G401 (cell line): Measurements from ENCODE around the gene TMEM187. TPM values are rescaled to one million over a fixed set of nuclear protein-coding genes. Genes with fewer than 3 reads are reported as not detected.
A peak's percentile ranks its signal among the peaks of the same experiment; 100 is the strongest.
"Not testable (repeated sequence)": the region's sequence is repeated elsewhere in the genome, so short reads cannot be mapped to it uniquely, and the experiment has no call there.

Experiments
- DNase-seq: peaks from one replicate; pipeline ENCODE4 v3.0.0-alpha.2; 2015; ENCODE audit warnings: low spot score
- in situ Hi-C: cut with HindIII; loops from 2 replicates; pipeline ENCODE4 v1.10.0; 2016; ENCODE audit warnings: low sequenced_read_pairs, mixed read lengths
- total RNA-seq: library from RNA; depleted of rRNA; stranded (reverse); fragments of >200 nt; shearing (Covaris generic); gene quantifications from 2 replicates; pipeline ENCODE4 v1.2.3, GENCODE V29; 2014

TMEM187 gene
- total RNA-seq, 1 experiment from 2014 or later, result 7.4 TPM

DNA sequence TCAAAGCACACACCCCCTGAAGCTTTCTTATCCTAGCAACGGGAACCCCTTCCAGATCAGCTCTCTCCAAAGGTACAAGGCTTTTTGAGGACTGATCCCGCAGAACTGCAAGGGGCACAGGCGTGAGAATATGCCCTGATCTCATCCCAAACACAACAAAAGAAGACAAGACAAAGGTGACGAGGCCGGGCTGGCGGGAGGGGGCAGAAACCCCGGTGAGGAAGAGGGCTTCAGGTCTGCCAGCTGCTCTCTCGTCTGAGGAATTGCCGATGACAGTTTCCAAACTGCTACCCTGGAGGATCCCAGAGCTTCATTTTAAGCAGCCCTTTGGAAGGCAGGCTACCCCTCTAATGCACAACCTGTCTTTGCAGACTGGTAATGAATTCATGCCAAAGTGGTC is 4.3 kb upstream of the TMEM187 start:
- in situ Hi-C loops, result no loop called here
- no peak for DNase-seq

DNA sequence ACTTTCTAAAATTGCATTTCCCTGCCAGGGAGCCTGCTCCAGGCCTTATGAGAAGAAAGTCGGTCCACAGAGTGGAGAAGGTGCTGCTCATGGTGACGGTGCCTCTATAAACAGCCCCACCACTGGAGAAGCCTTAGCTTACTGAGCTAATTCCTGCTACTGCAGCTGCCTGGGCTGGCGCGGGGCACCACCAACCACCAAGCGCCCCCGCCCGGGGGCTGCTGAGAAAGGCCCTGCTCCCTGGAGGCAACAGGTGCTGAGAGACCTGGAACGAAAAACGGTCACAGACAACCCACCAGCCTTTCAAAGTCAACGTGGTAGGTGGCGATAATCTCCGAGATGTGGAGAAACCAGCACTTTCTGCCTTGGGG is 3.8 kb upstream of the TMEM187 start:
- in situ Hi-C loops, result no loop called here
- no peak for DNase-seq

DNA sequence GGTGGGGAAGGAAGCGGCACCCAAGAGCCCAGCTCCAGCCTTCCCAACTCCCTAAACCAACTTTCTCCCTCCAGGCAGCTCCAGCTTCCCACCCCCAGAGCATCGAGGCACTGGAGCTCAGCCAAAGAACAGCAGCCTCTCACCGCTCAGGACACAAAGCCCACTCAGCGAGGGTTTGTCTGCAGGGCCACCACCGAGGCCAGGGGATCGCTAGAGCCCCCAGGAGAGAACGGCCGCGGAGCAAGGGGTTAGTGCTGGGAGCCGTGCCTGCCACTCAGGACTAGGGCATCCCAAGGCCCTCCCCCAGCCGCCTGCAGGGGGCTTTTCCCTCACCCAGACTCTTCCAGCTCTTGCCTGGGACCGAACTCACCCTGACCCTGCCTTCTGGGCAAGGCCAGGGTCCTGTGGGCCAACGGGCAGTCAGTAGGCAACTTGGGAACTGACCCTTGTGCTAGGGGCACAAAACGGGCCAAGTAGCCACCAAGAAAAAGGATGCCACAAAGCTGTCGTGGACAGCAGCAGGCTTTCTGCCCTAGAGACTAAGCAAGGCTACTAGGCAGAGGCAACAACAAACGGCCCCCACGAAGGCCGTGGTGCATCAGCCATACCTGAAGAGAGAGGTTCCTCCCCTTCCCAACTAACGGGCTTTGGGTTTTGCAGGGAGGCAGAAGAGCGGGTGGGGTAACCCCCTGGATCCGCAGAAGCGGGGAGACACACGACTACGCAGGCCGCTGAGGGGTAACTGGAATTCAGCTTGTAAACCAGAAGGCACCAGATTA is 3.2 kb upstream of the TMEM187 start:
- in situ Hi-C loops, result no loop called here

DNA sequence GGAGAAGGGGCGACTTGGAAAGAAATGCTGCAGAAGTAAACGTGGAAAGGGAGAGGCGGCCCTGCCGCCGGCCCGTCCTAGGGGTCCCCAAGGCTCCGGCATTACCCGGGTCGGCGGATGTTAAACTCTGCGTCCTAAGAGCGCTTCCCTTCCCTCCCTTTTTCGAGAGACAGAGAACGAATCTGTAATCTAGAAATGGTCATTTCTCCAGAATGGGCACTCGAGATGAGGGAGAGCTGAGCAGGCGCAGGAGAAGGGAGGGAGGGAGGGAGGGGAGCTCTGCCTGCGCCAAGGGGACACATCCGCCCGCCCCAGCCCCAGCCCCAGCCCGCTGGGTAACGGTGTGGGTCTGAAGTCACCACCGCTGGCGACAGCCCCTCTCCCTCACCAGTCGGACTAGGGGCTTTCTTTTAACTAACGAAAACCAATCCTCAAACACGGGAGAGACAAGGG is 2.6 kb upstream of the TMEM187 start:
- in situ Hi-C loops, result no loop called here
- peak; percentile 75 for DNase-seq

More for the DNA sequence above, 3.2 kb upstream of the TMEM187 start:
- DNase-seq, result no peak

DNA sequence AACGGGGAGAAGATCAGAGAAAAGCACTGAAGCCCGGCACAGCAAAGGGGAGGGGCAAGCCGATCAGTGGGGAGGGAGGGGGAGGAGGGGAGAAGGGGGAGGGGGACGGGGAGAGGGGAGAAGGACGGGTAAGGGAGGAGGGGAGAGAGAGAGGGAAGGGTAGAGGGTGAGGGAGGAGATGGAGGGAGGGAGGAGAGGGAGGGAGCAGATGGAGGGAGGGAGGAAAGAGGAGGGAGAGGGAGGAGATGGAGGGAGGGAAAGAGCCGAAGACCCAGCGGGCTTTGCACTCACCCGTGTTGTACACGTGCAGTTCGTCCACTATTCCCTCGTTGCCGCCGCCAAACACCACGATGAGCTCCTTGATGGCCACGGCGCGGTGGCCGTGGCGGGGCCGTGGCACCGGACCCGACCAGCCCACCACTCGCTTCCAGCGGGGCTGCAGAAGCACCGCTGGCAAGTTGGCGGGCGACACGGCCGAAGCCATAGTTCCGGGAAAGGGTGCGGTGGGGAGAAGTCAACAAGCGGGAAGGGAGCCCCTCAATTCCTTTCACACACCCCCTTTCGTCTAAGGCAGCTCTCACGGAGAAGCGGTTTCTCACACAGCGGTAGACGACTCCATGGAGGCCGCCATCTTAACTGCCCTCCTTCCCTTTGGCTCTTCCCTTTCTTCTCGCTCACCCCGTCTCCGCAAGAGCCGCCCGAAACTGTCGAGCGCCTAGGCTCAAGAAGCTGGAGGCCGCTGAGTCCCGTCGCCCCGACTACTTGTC is 2.0 kb upstream of the TMEM187 start:
- DNase-seq, result peak; percentile 85
- in situ Hi-C loops, result no loop called here

DNA sequence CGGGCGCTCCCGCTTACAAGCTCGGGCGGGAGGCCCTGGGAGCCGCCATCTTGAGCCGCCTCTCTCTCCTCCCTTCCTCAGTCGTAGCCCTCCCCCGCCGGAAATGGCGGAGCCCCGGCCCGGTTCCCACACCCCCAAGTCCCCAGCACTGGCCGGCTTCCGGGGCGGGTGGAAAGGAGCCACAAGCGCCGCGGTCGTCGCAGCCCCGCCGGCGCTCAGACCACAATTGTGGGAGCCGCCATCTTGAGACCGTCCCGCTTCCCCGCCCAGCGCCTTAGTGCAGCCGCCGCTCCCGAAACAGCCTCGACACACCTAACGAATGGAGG is 1.5 kb upstream of the TMEM187 start:
- peak; percentile 86 for DNase-seq
- in situ Hi-C loops, result no loop called here

DNA sequence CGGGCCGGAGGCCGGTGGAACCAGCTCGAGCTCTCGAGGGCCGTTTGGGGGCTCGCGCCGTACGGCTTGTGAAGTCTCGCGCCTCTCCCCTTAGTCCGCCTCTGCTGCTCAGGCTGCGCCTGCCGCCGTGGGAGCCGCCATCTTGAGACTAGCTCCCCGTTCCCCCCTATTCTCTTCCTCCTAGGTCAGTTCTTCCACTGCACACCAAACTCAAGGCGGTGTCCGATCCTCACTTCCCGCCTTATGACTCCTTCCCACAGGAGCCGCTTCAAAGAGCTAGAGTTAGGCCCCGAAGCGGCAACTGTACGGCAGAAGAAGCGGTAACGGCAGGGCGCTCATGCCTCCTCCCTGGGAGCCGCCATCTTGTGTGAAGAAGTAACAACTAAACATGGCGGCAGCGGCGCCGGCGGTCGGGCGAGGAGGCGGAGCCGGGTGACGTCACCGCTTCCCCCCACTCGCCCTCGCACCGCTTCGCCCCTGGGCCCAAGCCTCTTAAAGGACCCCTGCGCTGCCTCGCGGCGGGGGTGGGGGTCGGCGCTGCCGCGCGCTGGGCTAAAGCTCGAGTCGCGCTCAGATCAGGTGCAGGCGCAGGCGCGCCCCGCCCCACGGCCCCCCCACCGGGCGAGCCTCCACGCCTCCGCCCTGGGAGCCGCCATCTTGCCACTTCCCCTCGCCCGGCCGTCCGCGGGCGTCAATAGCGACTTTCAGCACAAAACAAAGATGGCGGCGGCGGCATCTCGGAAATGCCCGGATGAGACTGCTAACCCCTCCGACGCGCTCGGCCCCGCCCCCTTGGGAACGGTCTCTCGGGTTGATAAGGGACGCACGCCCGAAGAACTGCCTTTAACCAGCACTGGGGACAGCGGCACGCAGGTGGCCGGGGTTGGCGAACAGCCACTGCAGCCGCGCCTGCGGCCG is 845 bp upstream of the TMEM187 start, which contains the start of gene HCFC1:
Gene HCFC1, minus strand, starts transcription at position 369 of the 918 bp plus-strand sequence. CDS start 978 bp downstream, outside the sequence.
- peak; percentile 85 for DNase-seq
- in situ Hi-C loops, result no loop called here

DNA sequence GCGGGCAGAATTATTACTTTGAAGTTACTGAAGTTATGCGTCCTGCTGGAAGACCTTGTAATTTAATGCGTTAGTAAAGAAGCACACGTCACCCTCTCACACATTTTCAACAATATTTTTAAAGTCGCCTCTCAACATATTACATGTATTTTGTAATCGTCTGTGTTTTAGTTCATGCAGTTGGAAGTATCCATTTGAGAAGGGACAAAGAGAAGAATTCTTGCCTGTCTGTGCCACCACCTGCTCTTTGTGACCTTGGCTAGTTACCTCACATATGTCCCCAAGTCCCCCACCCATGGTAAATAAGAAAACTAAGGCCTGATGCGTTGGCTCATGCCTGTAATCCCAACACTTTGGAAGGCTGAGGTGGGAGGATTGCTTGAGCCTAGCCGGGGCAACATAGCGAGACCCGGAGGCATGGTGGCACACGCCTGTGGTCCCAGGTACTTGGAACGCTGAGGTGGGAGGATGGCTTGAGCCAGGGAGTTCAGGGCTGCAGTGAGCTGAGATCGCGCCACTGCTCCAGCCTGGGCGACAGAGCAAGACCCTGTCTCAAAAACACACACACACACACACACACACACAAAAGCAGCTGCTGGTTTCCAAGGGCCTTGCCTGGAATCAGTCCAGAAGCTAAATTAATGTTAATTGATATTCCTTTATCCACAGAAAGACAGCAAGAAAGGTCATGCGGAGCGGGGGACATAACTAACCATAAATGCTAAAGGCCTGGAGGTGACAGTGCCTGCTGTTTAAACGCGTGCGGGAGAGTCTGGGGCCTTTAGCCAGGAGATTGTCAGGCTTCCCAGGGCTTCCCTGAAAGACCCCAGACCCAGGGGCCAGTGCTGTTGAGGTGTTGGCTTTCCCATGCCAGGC is 811 bp downstream of the TMEM187 start:
- in situ Hi-C loops, result no loop called here
- DNase-seq, result no peak

DNA sequence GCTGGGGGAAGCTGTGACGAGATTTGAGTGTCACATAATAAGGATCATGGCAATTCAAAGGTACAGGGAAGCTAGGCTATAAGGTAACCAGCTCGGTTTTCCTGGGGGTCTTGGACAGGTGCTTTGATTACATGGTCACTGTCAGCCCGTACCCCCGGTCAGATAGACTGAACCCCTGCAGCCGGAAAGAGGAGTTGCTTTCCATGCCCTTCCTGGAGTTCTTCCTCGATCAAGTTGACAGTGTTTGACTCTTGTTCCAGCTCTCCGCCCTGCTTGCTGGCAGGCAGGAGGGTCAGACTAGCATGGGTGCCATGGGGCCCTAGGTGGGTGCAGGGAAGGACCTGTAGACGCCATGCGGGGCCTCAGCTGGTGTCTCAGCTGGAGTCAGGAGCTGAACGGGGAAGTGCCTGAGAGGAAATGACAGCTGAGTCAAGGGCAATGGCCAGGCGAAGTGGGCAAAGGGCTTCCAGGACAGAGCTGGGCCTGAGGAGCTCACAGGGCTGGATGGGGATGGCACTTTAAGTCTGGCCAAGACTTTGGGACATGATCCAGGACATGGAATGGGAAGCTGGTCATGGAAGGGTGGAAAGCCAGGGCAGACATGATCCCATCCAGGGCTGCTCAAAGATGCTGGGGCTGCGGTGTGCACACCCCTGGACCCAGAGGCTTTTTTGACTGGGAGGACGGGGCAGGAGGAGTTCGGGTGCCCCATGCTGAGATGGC is 1.6 kb downstream of the TMEM187 start:
- in situ Hi-C loops, result no loop called here

DNA sequence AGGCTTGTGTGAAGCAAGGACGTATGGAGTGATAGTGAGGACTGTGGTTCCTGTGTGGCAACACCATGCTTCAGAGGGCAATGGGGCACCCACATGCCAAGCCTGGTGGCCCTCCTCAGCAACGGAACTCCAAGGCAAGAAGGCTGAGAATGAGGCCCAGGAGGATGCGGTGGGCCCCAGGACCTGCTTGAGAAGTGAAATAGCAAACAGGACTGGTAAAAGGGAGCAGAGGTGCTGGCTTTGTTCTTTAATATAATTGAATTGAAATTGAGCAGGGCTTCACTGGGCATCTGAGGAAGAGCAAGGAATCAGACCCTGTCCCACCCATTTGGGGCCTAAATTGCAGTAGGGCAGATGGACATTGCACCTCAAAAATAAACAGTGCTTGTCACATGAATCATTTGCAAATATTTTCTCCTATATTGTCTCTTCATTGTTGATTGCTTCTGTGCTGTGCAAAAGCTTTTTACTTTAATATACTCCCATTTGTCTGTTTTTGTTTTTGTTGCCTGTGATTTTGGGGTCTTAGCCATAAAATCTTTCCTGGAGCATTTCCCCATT is 2.3 kb downstream of the TMEM187 start:
- no peak for DNase-seq

More for the DNA sequence above, 1.6 kb downstream of the TMEM187 start:
- DNase-seq, result no peak

DNA sequence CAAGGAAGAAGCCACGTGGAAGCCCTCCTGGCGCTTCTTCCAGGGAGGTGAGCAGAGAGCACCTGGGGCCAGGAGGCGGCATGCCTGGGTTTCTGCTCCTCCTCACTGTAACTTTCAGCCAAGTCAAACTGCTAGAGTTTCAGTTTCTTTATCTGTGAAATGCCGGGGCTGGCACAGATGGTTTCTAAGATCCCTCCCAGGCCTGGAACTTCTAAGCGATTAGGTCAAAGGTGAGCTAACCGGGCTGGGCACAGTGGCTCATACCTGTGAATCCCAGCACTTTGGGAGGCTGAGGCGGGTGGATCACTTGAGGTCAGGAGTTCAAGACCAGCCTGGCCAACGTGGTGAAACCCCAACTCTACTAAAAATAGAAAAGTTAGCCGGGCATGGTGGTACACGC is 7.8 kb downstream of the TMEM187 start:
- DNase-seq, in situ Hi-C loops: not testable (repeated sequence)

More for the DNA sequence above, 2.3 kb downstream of the TMEM187 start:
- in situ Hi-C loops, result no loop called here

DNA sequence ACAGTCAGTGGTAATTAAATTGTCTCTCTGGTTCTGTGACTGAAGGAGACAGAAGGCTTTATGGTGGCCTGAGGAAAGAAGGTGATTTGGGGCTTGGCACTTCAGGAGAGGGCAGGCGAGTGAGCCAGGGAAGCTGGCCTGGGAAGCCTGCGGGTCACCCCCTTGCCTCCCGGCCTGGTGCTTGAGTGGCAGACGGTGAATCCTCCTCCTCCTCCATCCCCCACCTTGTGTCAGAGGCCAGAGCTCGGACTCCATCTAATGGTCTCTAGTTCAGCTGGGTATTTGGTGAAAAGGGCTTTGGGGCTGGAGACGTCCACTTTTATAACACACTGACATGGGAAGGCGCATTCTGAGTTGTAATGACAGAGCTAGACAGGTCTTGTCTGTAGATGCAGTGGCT is 8.7 kb downstream of the TMEM187 start:
- DNase-seq, result no peak

DNA sequence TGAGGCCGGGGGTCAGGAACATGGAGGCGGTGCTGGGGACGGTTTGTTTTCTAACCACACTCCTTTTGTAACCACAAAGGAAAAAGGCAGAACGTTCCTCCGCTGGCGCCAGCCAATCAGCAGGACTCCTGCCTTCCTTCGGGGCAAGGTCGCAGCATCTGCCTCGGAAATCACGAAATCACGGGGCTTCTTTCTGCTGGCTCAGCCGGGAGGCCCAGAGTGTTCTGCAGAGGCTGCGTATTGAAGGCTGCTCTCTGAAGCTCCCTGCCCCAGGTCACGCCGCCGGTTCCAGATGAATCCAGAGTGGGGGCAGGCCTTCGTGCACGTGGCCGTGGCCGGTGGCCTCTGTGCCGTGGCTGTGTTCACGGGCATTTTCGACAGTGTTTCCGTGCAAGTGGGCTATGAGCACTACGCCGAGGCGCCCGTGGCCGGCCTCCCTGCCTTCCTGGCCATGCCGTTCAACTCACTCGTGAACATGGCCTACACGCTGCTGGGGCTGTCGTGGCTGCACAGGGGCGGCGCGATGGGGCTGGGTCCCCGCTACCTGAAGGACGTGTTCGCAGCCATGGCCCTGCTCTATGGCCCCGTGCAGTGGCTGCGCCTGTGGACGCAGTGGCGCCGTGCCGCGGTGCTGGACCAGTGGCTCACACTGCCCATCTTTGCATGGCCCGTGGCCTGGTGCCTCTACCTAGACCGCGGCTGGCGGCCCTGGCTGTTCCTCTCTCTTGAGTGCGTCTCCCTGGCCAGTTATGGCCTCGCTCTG is 9.4 kb downstream of the TMEM187 start:
- in situ Hi-C loops, result no loop called here
- DNase-seq, result no peak

More for the DNA sequence above, 8.7 kb downstream of the TMEM187 start:
- in situ Hi-C loops, result no loop called here

DNA sequence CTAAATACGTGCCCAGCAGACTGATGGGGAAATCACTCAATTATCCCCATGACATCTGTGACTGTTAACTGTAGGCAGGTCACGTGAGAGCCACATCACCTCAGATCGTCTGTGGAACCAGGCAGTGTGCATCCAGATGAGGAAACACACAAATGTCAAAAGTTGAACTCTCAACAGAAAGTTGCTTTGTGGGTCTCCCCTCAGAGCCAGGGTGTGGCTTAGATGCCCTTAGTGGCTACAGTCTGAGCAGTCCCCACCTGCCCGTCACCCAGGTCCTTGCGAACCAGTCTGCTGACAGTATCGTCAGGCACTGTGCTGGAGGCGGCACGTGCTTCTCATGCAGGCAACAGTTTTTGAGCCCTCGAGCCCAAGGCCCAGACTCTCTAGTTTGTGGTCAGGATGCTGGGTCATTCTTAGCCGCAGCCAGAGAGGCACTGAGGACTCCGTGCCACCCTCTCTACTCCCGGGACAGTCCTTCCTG is 10.8 kb downstream of the TMEM187 start:
- in situ Hi-C loops, result no loop called here
- DNase-seq, result no peak

DNA sequence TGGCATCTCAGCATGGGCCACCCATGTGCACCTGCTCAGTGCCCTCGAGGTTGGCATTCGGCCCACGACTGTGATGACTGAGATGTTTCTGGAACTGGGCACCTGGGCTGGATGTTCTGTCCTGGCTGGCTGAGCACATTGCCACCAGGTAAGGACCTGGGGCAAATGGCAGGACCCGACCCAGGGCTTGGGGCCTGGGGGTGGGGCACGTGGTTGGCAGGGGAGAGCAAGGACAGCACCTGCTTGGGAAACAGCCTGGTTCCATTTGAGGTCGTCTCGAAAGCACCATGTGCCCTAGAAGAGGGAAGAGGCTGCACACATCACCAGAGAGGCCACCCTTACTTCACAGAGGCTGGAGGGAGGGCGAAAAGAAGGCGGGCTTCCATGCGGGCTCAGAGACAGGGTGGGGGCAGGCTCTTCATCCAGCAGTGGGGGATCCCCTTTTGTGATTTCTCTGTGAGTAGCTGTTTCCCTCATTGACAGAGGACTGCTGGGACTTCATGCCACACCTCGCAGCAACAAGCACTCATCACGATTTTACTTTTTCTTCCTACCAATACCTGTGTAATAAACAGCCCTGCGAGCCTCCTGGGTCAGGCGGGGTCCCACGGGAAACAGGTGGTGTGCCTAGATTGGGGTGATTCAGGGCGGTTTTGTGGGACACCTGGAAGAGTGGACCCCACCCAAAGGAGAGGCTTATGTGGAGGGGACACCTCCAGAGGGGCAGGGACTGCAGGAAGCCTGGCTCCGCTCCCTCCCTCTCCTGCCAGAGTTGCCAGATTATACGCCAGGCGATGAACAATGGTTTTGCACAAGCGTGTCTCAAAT is 12.0 kb downstream of the TMEM187 start:
- in situ Hi-C loops, result no loop called here
- peak; percentile 76 for DNase-seq

DNA sequence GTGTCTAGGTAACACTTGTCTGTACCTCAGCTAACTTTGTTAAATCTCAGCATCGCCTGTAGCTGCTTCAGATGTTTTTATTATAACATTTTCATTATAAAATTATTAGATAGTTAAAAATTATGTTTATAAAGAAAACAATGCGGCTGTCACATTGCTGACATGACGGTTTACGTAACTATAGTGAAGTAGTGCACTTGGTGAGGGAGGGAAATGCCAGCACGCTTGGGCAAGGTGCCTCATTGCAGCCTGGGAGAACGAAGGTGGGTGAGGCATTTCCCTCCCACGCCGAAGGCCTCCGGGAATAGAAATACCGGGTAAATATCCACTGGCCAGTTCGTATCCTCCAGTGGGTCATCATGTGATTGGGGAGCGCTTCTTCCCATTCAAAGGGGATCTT is 15.9 kb downstream of the TMEM187 start:
- no peak for DNase-seq
- in situ Hi-C loops, result no loop called here
